M059J (cell line): ENCODE results near the gene GINS1. TPM values are rescaled to one million over a fixed set of nuclear protein-coding genes. Genes with fewer than 3 reads are reported as not detected.

Experiments used
- DNase-seq: peaks from one replicate; pipeline ENCODE4 v3.0.0-alpha.2; 2012; ENCODE audit warnings: low read depth
- total RNA-seq: library from RNA; depleted of rRNA; stranded (reverse); fragments of >200 nt; shearing (Covaris generic); gene quantifications from 2 replicates; pipeline ENCODE4 v1.2.3, GENCODE V29; 2014; rRNA removed

Gene GINS1
- 31.5 and 41.3 TPM in 2 replicates for total RNA-seq

- DNase-seq, result peak; percentile 94
Measured at GRCh38 chr20:25407311-25408169, at the start of gene GINS1. TSS of gene GINS1 (plus strand) at chr20:25407673. CDS start at chr20:25407821, 148 bp downstream.

DNA sequence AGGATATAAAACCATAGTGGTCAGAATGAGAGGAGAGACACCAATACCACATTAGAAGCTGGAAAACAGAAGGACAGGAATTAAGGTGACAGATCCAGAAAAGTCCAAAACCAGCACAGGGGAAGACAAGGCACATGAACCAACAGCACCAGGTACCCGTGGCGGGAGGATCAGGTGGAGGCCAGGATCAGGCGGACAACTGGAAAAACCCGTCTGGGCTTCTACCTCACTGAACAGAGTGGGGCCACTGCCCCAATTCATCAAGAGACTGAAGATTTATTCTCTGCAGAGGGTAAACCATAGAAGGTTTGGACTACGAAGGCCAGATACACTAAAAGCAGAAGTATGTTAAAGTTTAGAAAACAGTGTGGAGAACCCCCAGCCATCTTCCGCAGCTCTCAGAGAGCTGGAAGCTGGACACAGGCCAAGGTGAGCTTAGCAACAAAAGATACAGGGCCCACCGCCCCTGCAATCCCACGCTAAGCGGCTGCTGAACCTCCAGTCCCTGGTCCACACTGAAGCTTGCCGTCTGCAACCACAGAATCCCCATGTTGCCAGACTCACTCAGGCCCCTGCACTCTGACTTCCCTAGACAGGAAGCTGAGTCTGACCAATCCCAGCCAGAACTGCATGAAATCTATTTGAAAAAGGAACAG lies 46.7 kb upstream of the GINS1 start:
- peak; percentile 52 for DNase-seq

DNA sequence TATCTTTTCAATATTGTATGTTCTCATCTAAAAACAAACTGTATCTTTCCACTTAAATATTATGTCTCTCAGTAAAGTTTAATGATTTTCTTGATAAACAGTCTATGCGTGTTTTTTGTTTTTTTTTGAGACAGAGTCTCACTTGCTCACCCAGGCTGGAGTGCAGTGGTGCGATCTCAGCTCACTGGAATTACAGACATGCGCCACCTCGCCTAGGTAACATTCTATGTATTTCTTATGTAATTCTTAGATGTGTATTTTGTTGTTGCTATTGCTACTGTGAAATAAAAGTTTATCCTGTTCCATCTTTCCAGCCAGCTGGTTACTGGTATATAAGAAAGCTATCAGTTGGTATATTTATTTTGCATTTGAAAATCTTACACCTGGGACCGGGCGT lies 46.2 kb upstream of the GINS1 start:
- DNase-seq, result peak; percentile 51

DNA sequence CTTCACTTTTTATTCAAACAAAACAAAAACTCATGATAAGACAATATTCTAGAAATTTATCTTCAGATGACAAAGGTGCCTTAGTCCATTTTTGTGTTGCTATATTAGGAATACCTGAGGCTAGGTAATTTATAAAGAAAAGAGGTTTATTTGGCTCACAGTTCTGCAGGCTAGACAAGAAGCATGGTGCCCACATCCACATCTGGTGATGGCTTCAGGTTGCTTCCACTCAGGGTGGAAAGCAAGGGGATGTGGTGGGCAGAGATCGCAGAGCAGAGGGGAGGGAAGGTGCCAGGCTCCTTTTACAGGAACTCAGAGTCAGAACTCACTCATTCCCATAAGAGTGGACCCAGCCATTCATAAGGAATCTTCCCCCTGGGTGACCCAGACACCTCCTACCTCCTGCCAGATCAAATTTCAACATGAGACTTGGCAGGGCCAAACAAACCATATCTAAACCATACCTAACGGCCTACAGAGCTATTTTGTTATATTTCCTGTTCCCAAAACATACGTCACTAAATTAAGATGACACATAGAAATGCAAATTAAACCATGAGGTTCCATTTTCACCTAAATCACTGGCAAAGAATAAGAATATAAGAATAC lies 43.2 kb upstream of the GINS1 start:
- peak; percentile 71 for DNase-seq

DNA sequence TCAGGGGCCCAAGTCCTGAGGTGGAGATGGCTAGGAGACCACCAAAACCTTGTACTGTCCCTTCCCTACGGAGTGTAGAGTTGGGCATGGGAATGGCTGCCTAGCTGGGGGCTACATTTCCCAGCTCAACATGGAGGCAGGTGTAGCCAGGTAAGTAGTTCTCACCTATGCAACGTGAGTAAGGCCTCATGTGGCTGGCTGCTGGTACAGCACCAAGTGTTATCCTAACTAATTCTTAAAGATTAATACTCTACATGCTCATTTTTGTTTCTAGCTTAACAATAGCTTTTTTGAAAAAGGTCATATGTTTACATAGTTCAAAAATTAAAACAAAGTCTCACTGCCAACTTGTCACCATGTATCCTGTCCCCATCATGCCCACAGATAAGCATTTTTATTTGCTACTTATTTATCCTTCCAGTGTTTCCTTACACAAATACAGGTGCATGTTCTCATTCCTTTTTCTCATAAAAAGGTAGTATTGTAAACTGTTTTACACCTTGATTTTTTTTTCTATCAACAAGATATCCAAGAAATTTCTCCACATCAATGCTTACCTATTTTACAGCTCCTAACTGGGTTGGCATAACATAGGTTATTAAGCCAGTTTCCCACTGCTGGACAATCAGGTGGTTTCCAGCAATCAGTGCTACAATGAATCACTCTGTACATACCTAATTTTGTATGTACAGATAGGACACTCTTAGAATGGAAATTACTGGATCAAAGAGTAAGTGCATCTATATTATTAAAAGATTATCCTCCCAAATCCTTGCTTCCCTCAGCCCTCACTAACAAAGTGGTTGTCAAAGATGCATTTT lies 42.4 kb upstream of the GINS1 start:
- DNase-seq, result no peak

- no peak for DNase-seq
Measured at GRCh38 chr20:25368526-25368925, 38.9 kb upstream of the GINS1 start.

- no peak for DNase-seq
Measured at GRCh38 chr20:25368976-25369375, 38.5 kb upstream of the GINS1 start.

GRCh38 chr20:25369529-25369928 lies 37.9 kb upstream of the GINS1 start:
- no peak for DNase-seq

GRCh38 chr20:25369971-25370370 lies 37.5 kb upstream of the GINS1 start:
- DNase-seq, result peak; percentile 79

GRCh38 chr20:25372584-25373336 lies 34.7 kb upstream of the GINS1 start:
- peak; percentile 98 for DNase-seq

GRCh38 chr20:25374842-25375241 lies 32.6 kb upstream of the GINS1 start:
- DNase-seq, result no peak

- no peak for DNase-seq
Measured at GRCh38 chr20:25376236-25376635, 31.2 kb upstream of the GINS1 start.

DNA sequence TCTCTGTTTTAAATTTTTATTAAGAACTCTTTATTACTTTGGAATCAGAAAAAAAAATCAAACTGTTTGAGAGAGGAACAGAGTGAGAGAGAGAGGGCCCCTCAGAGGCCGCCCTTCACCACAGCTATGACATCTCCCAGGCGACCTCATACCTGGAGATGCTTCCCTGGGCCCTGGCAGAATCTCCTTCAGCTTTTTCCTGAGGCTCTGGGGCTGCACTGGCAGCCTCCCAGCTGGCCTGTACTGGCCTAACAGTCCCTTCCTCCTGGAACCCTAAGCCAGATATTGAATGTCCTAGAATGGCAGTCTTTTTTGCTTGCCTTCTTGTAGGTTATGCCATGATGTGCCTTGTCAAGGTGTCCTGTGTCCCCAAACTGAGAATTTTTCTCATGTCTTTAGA lies 30.6 kb upstream of the GINS1 start:
- DNase-seq, result peak; percentile 33

DNA sequence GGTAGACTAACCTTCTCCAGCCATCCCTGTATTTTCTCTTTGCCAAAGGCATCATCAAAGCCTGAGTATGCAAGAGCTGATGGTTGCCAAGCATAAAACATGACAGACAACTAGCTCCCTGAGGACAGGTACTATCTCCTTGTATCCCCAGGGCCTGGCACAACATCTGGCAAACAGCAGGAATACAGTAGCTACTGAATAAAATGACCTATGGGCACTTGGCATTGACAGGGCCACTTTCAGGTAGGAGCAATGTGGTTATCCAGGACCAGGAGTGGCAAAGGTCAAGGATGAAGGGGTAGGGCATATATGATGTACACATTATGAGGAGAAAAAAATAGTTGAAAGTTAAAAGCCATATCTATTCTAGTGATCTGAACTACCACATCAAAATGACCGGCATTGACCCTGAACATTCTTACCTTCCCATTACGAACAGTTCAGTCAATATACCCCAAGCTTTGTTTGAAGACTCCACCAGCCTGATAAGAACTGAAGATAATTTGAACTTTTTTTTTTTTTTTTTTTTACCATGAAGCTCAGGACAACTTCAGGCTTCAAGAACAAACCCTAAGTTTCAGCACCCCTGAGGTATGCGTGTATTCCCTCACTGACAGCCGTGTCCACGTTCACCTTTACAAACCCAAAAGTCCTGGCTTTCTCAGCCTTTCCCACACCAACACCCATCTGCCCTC lies 29.1 kb upstream of the GINS1 start:
- no peak for DNase-seq

- DNase-seq, result no peak
Measured at GRCh38 chr20:25378884-25379733, 28.4 kb upstream of the GINS1 start.

GRCh38 chr20:25380945-25381614 lies 26.4 kb upstream of the GINS1 start:
- DNase-seq, result no peak

- peak; percentile 21 for DNase-seq
Measured at GRCh38 chr20:25382704-25383370, 24.6 kb upstream of the GINS1 start.

GRCh38 chr20:25389401-25389857 lies 18.0 kb upstream of the GINS1 start:
- peak; percentile 46 for DNase-seq
